GM12878 (cell line): ENCODE data around the gene OTUB2.
"Not testable (repeated sequence)": the region's sequence is repeated elsewhere in the genome, so short reads cannot be mapped to it uniquely, and the experiment has no call there.

Source experiments
- HDAC2 ChIP-seq: fragments of 200-600 bp; sonication (generic); IDR thresholded peaks from 2 replicates; pipeline ENCODE4 v1.6.1; 2017
- NR2C1 ChIP-seq: fragments of 450-650 bp; IDR thresholded peaks from 2 replicates; pipeline ENCODE4 v1.6.1; 2017; ENCODE audit warnings: antibody characterized with exemption, mild to moderate bottlenecking, moderate library complexity
- TF ChIP-seq, protein P1 (sequence below): fragments of 450-650 bp; IDR thresholded peaks from 2 replicates; pipeline ENCODE4 v1.6.1; 2017; ENCODE audit warnings: mild to moderate bottlenecking

DNA sequence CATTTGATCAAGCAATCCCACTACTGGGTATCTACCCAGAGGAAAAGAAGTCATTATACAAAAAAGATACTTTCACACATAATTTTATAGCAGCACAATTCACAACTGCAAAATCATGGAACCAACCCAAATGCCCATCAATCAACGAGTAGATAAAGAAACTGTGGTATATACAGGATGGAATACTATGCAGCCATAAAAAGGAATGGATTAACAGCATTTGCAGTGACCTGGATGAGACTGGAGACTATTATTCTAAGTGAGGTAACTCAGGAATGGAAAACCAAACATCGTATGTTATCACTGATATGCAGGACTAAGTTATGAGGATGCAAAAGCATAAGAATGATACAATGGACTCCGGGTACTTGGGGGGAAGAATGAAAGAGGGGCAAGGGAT, 45.9 kb downstream of the OTUB2 start:
- not testable (repeated sequence) for TF ChIP-seq NR2C1, HDAC2
- TF ChIP-seq, protein P1, sequence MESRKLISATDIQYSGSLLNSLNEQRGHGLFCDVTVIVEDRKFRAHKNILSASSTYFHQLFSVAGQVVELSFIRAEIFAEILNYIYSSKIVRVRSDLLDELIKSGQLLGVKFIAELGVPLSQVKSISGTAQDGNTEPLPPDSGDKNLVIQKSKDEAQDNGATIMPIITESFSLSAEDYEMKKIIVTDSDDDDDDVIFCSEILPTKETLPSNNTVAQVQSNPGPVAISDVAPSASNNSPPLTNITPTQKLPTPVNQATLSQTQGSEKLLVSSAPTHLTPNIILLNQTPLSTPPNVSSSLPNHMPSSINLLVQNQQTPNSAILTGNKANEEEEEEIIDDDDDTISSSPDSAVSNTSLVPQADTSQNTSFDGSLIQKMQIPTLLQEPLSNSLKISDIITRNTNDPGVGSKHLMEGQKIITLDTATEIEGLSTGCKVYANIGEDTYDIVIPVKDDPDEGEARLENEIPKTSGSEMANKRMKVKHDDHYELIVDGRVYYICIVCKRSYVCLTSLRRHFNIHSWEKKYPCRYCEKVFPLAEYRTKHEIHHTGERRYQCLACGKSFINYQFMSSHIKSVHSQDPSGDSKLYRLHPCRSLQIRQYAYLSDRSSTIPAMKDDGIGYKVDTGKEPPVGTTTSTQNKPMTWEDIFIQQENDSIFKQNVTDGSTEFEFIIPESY, result not testable (repeated sequence)
